ENCODE data around the gene TNPO1.

Gene TNPO1
- 112 to 133 (median 114) reads per million in 3 donors for total RNA-seq

DNA sequence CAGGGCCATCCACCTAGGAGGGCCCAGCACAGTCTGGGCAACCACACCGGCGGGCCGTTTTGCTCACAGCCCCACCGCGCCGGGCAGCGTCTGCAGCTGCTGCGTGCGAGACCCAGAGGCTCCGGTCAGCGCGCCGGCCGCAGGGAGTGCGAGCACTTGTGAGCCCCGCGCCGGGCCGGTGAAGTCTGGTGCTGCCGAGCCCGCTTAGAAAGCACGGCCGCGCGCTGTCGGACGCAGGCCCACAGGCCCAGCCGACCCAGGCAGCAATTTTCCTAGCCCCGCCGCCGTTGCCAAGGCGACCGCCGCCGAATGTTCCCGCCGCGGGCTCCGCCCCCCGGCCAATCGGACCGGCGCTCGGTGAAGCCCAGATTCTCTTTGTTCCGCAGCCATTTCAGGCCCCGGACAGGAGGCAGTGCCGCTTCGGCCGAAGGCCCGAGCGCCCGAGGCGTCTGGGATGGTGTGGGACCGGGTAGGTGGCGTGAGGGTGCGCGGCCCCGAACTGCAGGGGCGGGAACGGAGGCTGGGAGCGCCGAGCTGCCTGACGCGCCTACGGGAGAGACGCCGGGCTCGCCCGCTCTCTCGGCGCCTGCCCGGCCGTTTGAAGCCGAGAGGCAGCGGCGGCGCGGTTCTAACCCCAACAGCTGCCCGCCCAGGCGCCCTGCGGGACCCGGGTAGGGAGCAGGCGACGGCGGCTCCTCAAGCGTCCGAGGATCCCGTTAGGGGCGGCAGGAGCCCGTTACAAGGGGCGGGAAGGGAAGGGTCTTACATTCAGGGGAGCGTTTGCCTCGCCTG, at the start of gene TNPO1:
TSS of gene TNPO1 (plus strand) at position 378 of the 792 bp plus-strand sequence. CDS start at position 455, 77 bp downstream.
- Histone ChIP-seq H3K27me3 (replicated peaks; ENCODE audit: control insufficient read depth, insufficient read depth, low read length, poor library complexity, severe bottlenecking) (no peaks in the 10 kb centered on the region), H3K4me1 (ENCODE audit: control insufficient read depth, insufficient read depth, low read length, poor library complexity, severe bottlenecking) (no peaks in the 10 kb centered on the region), H3K36me3 (ENCODE audit: control insufficient read depth, insufficient read depth, low read length) (no peaks in the 10 kb centered on the region), H3K27ac (ENCODE audit: insufficient read depth, low read length, poor library complexity, severe bottlenecking) (peak within 1 kb of the TSS; percentile 91), H3K9me3 (ENCODE audit: control insufficient read depth, low read length) (no peaks in the 10 kb centered on the region), H3K4me3 (ENCODE audit: insufficient read depth, low read depth, low read length, poor library complexity, severe bottlenecking) (peak within 1 kb of the TSS; percentile 73)
- DNase-seq, result peak; percentile 75 to 81 (median 78)

DNA sequence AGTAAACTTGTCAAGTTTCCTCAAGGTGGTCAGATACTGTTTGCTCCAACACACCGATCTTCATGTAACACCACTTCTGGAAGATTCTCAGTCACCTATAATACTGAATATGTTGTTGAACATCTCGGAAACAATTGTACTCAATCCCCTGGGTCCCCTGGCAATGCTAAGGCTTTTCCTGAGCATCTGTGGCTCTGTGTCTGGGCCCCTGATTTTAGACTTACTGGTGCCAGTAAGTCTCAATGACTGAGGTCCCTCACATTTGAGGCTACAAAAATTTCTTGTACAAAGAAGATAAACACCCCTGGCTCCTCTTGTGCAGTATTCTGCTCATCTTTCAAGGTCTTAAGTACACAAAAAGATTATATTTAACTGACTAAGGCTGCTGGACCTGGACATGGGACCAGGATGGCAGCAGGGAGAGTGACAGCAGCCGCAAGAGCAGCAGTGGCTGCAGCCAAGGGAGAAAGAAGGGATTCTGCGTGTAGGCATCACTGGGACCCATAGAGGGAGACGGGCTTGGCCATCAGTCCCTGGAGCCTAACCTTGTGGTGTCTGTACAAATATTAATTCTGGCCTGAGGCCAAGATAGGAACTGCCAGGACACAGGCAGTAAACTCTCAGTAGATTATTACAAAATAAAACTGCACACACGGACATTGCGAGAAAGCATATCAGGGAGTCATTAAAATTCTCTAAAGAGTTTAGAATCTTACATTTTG, 49.0 kb upstream of the TNPO1 start:
- DNase-seq, result no peak
- Histone ChIP-seq H3K4me1 (ENCODE audit: control insufficient read depth, insufficient read depth, low read length, poor library complexity, severe bottlenecking) (no peaks in the 10 kb centered on the region), H3K27me3 (replicated peaks; ENCODE audit: control insufficient read depth, insufficient read depth, low read length, poor library complexity, severe bottlenecking) (peaks cover 3% of the 10 kb centered on the region), H3K36me3 (ENCODE audit: control insufficient read depth, insufficient read depth, low read length) (no peaks in the 10 kb centered on the region), H3K27ac (ENCODE audit: insufficient read depth, low read length, poor library complexity, severe bottlenecking) (no peak overlapping the region), H3K4me3 (ENCODE audit: insufficient read depth, low read depth, low read length, poor library complexity, severe bottlenecking) (no peak overlapping the region), H3K9me3 (ENCODE audit: control insufficient read depth, low read length) (no peaks in the 10 kb centered on the region)

DNA sequence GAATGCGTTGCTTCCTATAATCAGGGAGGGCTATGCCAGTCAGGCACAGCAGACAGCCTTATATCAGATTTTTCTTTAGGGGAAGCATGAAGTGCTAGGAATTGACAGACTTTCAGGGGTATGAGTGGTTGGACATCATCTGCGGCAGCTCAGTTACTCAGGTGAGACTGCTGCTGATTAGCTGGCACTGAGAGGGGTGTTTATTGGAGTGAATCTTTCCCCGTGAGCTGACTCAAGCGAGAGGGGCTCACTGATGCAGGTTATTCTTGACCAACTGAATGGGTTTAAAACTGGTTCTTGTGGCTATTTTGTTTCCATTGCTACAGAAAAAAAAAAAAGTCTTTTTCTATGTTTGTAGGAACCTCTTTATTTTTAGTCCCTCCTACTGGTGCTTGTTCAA, 46.2 kb upstream of the TNPO1 start:
- Histone ChIP-seq H3K36me3 (ENCODE audit: control insufficient read depth, insufficient read depth, low read length) (no peaks in the 10 kb centered on the region), H3K4me3 (ENCODE audit: insufficient read depth, low read depth, low read length, poor library complexity, severe bottlenecking) (no peak overlapping the region), H3K9me3 (ENCODE audit: control insufficient read depth, low read length) (no peaks in the 10 kb centered on the region), H3K27me3 (replicated peaks; ENCODE audit: control insufficient read depth, insufficient read depth, low read length, poor library complexity, severe bottlenecking) (peaks cover 3% of the 10 kb centered on the region), H3K27ac (ENCODE audit: insufficient read depth, low read length, poor library complexity, severe bottlenecking) (no peak overlapping the region), H3K4me1 (ENCODE audit: control insufficient read depth, insufficient read depth, low read length, poor library complexity, severe bottlenecking) (no peaks in the 10 kb centered on the region)
- DNase-seq, result no peak

DNA sequence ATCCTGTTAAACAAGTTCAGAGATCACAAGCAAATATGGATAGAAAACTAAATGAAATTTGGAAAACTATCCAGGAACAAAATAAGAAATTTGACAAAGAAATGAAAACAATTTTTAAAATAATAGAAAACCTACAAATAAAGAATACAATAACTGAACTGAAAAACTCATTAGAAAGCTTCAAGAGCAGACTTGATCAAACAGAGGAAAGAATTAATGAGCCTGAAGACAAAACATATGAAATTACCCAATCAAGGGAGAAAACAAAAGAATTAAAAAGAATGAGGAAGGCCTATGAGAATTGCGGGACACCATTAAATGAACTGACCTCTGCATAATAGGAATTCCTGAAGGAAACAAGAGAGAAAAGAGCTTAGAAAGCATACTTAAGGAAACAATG, 39.8 kb upstream of the TNPO1 start:
- no peak for DNase-seq

GRCh38 chr5:72779520-72779919, 36.9 kb upstream of the TNPO1 start:
- H3K9me3 ChIP-seq (ENCODE audit: control insufficient read depth, low read length), result no peaks in the 10 kb centered on the region
- H3K4me1 ChIP-seq (ENCODE audit: control insufficient read depth, insufficient read depth, low read length, poor library complexity, severe bottlenecking), result no peaks in the 10 kb centered on the region
- H3K27ac ChIP-seq (ENCODE audit: insufficient read depth, low read length, poor library complexity, severe bottlenecking), result no peak overlapping the region
- no peaks in the 10 kb centered on the region for H3K36me3 ChIP-seq (ENCODE audit: control insufficient read depth, insufficient read depth, low read length)
- no peak for DNase-seq
- H3K4me3 ChIP-seq (ENCODE audit: insufficient read depth, low read depth, low read length, poor library complexity, severe bottlenecking), result no peak overlapping the region
- H3K27me3 ChIP-seq (replicated peaks; ENCODE audit: control insufficient read depth, insufficient read depth, low read length, poor library complexity, severe bottlenecking), result no peaks in the 10 kb centered on the region

More for the DNA sequence above, 39.8 kb upstream of the TNPO1 start:
- H3K27me3 ChIP-seq (replicated peaks; ENCODE audit: control insufficient read depth, insufficient read depth, low read length, poor library complexity, severe bottlenecking), result no peaks in the 10 kb centered on the region
- no peaks in the 10 kb centered on the region for H3K36me3 ChIP-seq (ENCODE audit: control insufficient read depth, insufficient read depth, low read length)
- H3K9me3 ChIP-seq (ENCODE audit: control insufficient read depth, low read length), result no peaks in the 10 kb centered on the region
- no peaks in the 10 kb centered on the region for H3K4me1 ChIP-seq (ENCODE audit: control insufficient read depth, insufficient read depth, low read length, poor library complexity, severe bottlenecking)
- no peak overlapping the region for H3K27ac ChIP-seq (ENCODE audit: insufficient read depth, low read length, poor library complexity, severe bottlenecking)
- no peak overlapping the region for H3K4me3 ChIP-seq (ENCODE audit: insufficient read depth, low read depth, low read length, poor library complexity, severe bottlenecking)

GRCh38 chr5:72783354-72783753, 33.1 kb upstream of the TNPO1 start:
- Histone ChIP-seq H3K27ac (ENCODE audit: insufficient read depth, low read length, poor library complexity, severe bottlenecking) (no peak overlapping the region), H3K36me3 (ENCODE audit: control insufficient read depth, insufficient read depth, low read length) (no peaks in the 10 kb centered on the region), H3K4me3 (ENCODE audit: insufficient read depth, low read depth, low read length, poor library complexity, severe bottlenecking) (no peak overlapping the region), H3K4me1 (ENCODE audit: control insufficient read depth, insufficient read depth, low read length, poor library complexity, severe bottlenecking) (no peaks in the 10 kb centered on the region), H3K9me3 (ENCODE audit: control insufficient read depth, low read length) (no peaks in the 10 kb centered on the region), H3K27me3 (replicated peaks; ENCODE audit: control insufficient read depth, insufficient read depth, low read length, poor library complexity, severe bottlenecking) (no peaks in the 10 kb centered on the region)
- DNase-seq, result no peak

DNA sequence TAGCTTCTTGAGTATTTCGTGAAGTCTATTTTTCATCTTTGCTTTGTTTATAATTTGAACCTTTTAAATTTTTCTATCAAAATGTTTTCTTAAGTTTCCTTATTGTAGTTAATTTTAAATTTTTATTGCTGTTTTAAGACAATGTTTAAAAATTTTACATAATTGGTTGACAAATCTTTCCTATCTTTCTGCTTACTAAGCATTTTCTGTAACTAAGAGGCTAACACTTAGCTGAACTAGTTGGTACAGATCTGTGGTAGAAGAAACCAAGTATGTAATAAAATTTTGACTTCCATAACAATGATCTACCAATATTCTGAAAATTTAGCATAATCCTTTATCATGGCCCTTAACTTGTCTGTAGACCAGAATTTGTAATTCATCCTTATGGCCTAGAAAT, 32.3 kb upstream of the TNPO1 start:
- Histone ChIP-seq H3K4me1 (ENCODE audit: control insufficient read depth, insufficient read depth, low read length, poor library complexity, severe bottlenecking) (no peaks in the 10 kb centered on the region), H3K27me3 (replicated peaks; ENCODE audit: control insufficient read depth, insufficient read depth, low read length, poor library complexity, severe bottlenecking) (no peaks in the 10 kb centered on the region), H3K9me3 (ENCODE audit: control insufficient read depth, low read length) (no peaks in the 10 kb centered on the region), H3K36me3 (ENCODE audit: control insufficient read depth, insufficient read depth, low read length) (no peaks in the 10 kb centered on the region), H3K27ac (ENCODE audit: insufficient read depth, low read length, poor library complexity, severe bottlenecking) (no peak overlapping the region), H3K4me3 (ENCODE audit: insufficient read depth, low read depth, low read length, poor library complexity, severe bottlenecking) (no peak overlapping the region)
- DNase-seq, result no peak

GRCh38 chr5:72785801-72786200, 30.7 kb upstream of the TNPO1 start:
- Histone ChIP-seq H3K27me3 (replicated peaks; ENCODE audit: control insufficient read depth, insufficient read depth, low read length, poor library complexity, severe bottlenecking) (no peaks in the 10 kb centered on the region), H3K4me1 (ENCODE audit: control insufficient read depth, insufficient read depth, low read length, poor library complexity, severe bottlenecking) (no peaks in the 10 kb centered on the region), H3K27ac (ENCODE audit: insufficient read depth, low read length, poor library complexity, severe bottlenecking) (no peak overlapping the region), H3K36me3 (ENCODE audit: control insufficient read depth, insufficient read depth, low read length) (no peaks in the 10 kb centered on the region), H3K9me3 (ENCODE audit: control insufficient read depth, low read length) (no peaks in the 10 kb centered on the region), H3K4me3 (ENCODE audit: insufficient read depth, low read depth, low read length, poor library complexity, severe bottlenecking) (no peak overlapping the region)
- DNase-seq, result no peak

- Histone ChIP-seq H3K27ac (ENCODE audit: insufficient read depth, low read length, poor library complexity, severe bottlenecking) (no peak overlapping the region), H3K4me1 (ENCODE audit: control insufficient read depth, insufficient read depth, low read length, poor library complexity, severe bottlenecking) (no peaks in the 10 kb centered on the region), H3K4me3 (ENCODE audit: insufficient read depth, low read depth, low read length, poor library complexity, severe bottlenecking) (no peak overlapping the region), H3K27me3 (replicated peaks; ENCODE audit: control insufficient read depth, insufficient read depth, low read length, poor library complexity, severe bottlenecking) (no peaks in the 10 kb centered on the region), H3K9me3 (ENCODE audit: control insufficient read depth, low read length) (no peaks in the 10 kb centered on the region), H3K36me3 (ENCODE audit: control insufficient read depth, insufficient read depth, low read length) (no peaks in the 10 kb centered on the region)
- no peak for DNase-seq
Measured at GRCh38 chr5:72786676-72787075, 29.8 kb upstream of the TNPO1 start.

DNA sequence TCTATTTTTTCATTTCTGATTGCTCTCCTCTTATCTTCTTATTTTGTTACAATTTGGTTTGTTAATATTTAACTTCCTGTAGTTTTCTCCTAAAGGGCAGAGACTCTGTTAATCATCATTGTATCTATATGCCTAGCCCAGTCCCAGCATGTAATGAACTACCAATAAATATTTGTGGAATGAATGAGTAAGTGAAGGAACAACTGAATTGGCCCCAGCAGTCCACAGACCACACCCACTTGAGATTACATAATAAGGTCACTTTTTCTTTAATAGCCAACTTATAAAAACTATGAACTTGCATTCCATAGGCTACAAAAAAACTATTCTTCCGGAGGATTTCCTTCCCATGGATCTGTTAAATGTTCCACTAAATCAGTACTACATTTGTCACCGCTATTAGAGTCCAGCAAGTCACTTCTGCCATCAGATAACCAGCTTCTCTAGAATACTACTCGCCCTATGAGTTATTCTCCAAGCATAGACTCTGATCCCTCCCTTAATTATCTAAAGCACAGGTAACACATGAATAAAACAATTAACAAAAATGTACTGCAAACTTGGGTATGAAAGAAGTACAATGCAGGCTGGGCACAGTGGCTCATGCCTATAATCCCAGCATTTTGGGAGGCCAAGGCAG, 27.5 kb upstream of the TNPO1 start:
- Histone ChIP-seq H3K9me3 (ENCODE audit: control insufficient read depth, low read length) (no peaks in the 10 kb centered on the region), H3K27ac (ENCODE audit: insufficient read depth, low read length, poor library complexity, severe bottlenecking) (no peak overlapping the region)

More for the DNA sequence above, 27.5 kb upstream of the TNPO1 start:
- Histone ChIP-seq H3K4me1 (ENCODE audit: control insufficient read depth, insufficient read depth, low read length, poor library complexity, severe bottlenecking) (no peaks in the 10 kb centered on the region), H3K36me3 (ENCODE audit: control insufficient read depth, insufficient read depth, low read length) (no peaks in the 10 kb centered on the region), H3K27me3 (replicated peaks; ENCODE audit: control insufficient read depth, insufficient read depth, low read length, poor library complexity, severe bottlenecking) (no peaks in the 10 kb centered on the region), H3K4me3 (ENCODE audit: insufficient read depth, low read depth, low read length, poor library complexity, severe bottlenecking) (no peak overlapping the region)
- DNase-seq, result no peak

All from effector memory CD4-positive, alpha-beta T cell (primary cell).